NCI-H1092 (cell line): ENCODE data around the gene OR56A1.
"Not testable (repeated sequence)": the region's sequence is repeated elsewhere in the genome, so short reads cannot be mapped to it uniquely, and the experiment has no call there.

Experiments used
- DNase-seq: peaks from one replicate; lab custom pipeline; 2025; lab: John Stamatoyannopoulos, UW

The OR56A1 gene, protein sequence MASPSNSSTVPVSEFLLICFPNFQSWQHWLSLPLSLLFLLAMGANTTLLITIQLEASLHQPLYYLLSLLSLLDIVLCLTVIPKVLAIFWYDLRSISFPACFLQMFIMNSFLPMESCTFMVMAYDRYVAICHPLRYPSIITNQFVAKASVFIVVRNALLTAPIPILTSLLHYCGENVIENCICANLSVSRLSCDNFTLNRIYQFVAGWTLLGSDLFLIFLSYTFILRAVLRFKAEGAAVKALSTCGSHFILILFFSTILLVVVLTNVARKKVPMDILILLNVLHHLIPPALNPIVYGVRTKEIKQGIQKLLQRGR

DNA sequence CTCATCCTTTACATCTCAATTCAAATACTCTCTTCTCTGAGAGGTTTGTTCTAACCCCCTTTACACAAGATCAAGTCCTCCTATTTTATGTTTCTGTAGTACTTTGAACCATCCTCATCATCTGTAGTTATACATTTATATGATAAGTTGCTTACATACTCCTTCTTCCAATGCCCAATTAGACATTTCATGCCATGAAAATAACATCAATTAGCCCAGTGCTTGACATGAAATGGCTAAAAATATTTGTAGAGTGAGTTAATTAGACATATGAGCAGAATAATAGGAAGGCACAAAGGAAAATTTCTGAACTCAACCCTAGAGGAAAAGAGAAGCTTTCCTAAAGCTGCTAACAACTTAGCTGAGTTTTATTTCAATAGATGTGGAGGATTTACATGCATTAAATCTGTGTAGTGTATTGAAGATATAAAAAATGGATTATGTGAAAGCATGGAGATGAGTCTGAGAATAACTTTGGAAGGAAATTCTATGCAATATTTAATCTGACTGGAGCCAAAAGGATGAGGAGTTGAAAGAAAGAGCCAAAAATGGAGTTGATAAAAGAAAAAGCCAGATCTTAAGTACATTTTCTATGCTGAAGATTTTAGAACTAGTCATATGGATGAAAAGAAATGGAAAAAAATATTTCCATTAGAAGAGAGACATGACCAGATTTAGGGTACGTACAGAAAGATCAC, at the start of gene OR56A1:
Gene OR56A1, minus strand, starts transcription at position 51 of the 698 bp plus-strand sequence. CDS start 3,066 bp downstream, outside the sequence.
- no peak for DNase-seq

- DNase-seq, result no peak
Measured at GRCh38 chr11:6079463-6079862, 48.9 kb upstream of the OR56A1 start.

DNA sequence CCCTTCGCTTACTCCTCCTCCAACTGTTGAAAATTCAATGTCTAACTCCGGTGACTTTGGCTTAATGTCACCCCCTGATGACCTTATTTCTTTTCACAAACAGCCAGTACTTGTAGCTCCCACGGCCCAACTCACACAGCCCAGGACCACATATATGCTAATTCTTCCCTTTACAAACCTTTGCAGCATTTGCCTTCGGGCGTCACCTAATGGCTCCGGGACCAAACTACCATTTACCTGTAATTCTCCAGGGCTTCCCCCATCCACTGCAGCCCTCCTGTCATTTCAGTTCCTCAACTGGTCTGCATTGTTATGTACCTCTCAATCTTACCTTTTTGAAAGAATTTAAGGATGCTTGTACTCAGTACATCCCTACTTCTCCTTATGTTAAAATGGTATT, 47.2 kb upstream of the OR56A1 start:
- DNase-seq, result no peak

- not testable (repeated sequence) for DNase-seq
Measured at GRCh38 chr11:6076443-6076842, 45.9 kb upstream of the OR56A1 start.

DNA sequence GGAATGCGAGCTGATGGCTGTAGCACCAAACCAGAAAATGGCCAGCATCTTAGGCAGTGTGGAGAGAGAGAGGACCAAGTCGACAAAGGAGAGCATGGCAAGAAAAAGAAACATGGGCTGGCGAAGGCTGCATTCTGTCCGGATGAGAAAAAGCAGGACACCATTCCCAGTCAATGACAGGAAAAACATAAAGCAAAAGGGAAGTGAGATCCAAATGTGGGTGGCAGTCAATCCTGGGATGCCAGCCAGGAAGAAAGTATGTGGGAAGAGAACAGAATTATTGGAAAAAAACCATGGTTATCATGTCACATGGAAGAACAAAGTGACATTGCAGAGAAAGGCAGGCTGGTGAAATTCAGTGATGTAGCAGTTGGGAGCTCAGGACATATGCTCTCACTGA, 36.9 kb upstream of the OR56A1 start:
- no peak for DNase-seq

DNA sequence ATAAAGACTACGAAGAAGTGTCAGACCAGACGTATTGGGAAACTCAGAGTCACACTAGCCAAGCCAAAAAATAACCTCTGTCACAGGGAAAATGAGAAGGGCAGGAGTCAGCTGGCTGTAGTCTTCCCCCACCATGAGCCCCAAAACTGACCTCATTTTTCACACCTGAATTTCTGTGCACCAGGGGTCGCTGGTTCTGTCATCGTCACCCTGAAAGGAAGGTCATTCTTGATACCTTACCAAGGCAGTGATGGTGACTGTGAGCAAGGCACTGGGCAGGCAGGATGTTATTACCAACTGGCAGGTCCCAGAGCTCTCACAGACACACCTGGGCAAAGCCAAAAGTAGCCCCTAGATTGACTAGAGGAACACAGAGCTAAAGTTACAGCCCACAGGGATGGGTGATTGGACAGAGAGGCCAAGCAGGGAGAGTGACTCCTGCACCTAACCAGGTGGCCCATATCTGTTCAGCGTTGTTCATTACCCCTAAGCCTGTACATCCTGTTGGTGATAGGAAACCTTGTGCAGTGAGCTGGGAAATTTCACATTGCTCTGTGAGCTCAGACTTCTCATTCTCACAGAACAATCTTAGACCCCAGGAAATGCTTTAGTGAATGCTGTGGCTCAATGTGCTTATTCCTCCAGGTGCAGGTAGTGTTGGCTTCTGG, 32.3 kb upstream of the OR56A1 start:
- DNase-seq, result no peak

DNA sequence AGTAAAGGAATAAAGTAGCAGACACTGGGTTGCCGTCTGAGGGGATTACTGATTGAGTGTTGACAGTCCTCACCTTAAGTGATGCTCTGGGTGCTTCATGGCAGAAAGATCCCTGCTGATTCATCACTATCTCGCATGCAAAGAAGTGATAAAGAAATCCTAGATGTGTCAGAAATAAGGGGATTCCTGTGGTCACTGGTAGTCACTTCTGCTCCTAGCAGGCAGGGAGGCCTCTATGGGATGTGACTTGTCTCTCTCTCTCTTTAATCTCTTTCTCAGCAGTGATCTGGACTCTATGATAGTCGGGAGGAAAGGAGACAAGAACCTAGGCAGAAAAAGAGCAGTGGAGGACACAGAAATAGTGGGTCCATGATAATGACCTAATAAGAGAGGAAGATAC, 30.9 kb upstream of the OR56A1 start:
- DNase-seq, result no peak

- no peak for DNase-seq
Measured at GRCh38 chr11:6057452-6057851, 26.9 kb upstream of the OR56A1 start.

GRCh38 chr11:6055569-6055968, 25.0 kb upstream of the OR56A1 start:
- no peak for DNase-seq

DNA sequence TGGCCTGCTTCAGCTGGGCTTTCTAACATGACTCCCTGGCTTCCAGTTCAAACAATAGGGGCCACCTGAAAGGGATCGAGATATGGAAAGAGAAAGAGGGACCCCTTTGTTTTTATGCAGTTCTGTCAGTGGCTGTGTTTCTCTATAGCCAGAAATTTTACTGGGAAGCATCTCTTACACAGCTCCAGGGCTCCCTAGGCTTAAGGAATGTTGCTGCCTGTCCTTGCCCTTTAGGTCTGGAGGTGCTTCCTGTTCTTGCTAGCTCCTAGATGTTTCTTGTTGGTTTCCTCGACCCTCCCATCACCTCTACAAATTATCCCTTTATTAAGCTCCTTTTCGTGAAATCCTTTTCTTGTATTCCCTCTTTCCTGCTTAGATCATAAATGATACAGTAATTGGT, 21.8 kb upstream of the OR56A1 start:
- no peak for DNase-seq

DNA sequence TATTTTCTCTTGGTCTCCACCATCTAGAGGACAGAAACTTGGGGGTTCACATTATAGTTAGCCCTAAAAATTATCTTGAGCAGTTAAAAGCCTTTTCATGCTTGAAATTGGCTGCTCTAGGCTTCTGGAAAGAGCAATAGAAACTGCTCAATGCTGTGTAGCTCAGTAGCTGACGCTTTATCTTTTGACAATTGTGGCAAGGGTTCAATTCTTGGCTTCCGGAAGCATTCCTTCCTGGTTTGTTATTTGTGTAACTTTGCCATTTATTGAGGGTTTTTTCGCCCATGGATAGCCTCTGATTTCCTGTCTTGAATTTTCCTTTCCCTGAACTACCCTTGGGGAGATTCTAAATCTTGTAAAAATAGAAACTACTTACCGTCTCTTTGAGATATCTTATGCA, 10.3 kb upstream of the OR56A1 start:
- DNase-seq, result no peak

DNA sequence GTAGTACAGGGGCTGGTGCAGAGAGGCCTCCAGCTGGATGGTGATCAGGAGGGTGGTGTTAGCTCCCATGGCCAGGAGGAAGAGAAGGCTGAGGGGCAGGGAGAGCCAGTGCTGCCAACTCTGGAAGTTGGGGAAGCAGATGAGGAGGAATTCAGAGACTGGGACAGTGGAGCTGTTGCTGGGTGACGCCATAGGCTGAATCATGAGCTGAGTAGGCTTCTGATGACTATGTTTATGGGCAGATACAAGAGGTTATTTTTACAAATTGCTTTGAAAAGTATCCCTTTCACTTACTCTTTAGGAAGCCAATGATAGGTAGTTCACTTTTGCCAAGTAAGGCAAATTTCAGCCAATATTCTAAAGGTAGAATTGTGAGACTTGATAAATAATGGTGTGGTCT, 3.1 kb downstream of the OR56A1 start:
- no peak for DNase-seq

- DNase-seq, result no peak
Measured at GRCh38 chr11:6025056-6025455, 5.5 kb downstream of the OR56A1 start.

GRCh38 chr11:6022956-6023355, 7.6 kb downstream of the OR56A1 start:
- DNase-seq, result no peak

DNA sequence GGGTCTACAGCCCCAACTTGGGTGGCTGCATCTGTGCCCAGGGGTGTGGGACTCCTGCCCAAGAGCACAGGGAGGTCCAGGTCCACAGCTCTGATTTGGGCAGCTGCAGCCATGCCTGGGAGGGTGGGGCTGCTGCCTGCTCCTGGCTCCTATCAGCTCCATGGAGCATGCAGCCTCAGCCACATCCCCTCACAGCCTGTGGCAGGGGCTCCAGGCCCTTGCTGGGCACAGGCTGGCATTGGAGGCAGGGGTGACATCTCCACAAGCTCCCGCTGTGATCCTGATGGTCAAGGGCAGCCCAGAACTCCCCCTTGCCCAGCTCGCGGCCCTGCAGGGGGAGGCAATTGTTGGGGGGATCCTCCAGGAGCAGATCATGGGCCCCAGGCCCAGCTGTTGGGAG, 17.5 kb downstream of the OR56A1 start:
- no peak for DNase-seq

DNA sequence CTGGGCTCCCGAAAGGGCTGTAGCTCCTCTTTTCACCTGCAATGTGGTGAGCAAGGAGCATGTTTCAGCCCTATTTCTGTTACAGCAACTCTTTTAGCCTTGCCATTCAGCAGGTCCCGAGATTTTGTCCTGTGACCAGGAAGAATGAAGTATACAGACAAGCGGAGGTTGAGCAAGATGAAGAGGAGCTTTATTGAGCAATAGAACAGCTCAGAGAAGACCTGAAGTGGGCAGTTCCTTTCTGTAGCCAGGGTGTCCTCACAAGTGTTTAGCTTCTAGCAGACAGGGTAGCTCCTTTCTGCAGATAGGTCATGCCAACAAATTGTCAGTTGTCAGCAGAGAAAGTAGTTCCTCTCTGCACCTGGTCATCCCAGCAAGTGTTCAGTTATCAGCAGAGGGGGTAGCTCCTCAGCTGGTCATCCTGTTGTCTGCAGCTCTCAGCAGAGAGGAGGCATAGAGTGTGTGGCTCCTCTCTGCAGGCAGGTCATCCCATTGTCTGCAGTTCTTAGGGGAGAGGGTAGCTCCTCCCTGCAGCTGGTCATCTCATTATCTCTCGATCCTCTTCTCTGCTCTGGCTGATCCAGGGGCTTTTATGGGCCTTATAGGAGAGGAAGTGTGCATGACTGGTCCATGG, 18.4 kb downstream of the OR56A1 start:
- no peak for DNase-seq

DNA sequence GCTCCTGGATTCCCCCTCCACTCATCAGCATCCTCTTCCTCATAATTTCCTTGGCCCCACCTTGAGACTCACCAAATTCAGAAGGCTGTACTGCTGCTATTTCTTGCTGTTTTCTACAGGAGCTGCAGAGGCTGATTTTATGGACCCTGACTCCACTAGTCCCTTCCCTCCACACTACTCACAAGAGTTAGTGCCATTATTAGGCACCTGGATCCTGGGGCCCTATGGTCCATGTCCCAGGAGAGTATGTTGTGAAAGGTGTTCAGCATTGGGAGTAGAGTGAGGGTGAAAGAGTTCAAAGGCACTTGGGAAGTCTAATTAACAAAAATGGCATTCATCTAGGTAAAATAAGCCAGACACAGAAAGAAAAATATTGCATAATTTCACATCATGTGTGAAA, 23.7 kb downstream of the OR56A1 start, which contains the start of gene OR56A4:
Gene OR56A4, minus strand, starts transcription at position 101 of the 400 bp plus-strand sequence. CDS start 3,954 bp downstream, outside the sequence.
- no peak for DNase-seq

DNA sequence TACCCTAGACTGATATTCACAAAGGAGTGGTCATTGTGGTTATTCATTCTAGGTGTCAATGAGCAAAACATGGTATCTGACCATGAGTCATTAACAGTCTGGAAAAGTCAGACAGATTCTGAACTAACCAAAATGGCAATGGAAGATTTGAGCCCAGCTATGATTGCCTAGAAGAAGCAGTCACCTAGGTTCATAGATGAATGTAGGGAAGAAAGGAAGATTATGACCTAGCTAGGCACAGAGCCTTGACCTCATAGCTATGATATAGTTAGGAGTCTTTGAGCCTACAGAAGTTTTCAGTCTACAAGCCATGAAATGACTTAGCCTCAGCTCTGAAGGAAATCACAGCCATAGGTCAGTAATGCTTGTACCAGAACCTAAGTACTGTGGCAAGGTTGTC, 24.2 kb downstream of the OR56A1 start:
- no peak for DNase-seq

DNA sequence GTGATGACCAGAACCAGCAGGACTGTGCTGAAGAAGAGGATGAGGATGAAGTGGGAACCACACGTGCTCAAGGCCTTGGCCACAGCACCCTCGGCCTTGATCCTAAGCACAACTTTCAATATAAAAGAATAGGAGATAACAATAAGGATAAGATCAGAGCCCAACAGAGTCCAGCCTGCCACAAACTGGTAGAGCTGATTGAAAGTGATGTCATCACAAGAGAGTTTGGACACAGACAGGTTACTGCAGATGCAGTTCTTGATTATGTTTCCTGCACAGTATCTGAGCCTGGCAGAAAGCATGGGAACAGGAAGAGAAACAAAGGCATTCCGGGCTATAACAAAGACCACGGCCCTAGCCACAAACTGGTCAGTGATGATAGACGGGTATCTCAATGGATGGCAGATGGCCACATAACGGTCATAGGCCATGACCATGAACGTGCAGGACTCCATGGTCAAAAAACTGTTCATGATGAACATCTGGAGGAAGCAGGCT, 28.3 kb downstream of the OR56A1 start:
- DNase-seq, result no peak

- DNase-seq, result no peak
Measured at GRCh38 chr11:5994791-5995190, 35.8 kb downstream of the OR56A1 start.

- no peak for DNase-seq
Measured at GRCh38 chr11:5992604-5993251, 37.8 kb downstream of the OR56A1 start.

- no peak for DNase-seq
Measured at GRCh38 chr11:5992150-5992549, 38.4 kb downstream of the OR56A1 start.
